Lung microvascular endothelial cell (primary cell): Measurements from ENCODE around the gene SLC9C2. TPM values are rescaled to one million over a fixed set of nuclear protein-coding genes. Genes with fewer than 3 reads are reported as not detected.
"Not testable (repeated sequence)": the region's sequence is repeated elsewhere in the genome, so short reads cannot be mapped to it uniquely, and the experiment has no call there.

ENCODE experiments used
- DNase-seq, 2 donors: peaks; one replicate each; pipeline versions ENCODE4 v3.0.0 to v3.0.0-alpha.2; 2010; ENCODE audit warnings: low read depth in 2 of 2
- total RNA-seq: library from RNA; depleted of rRNA; stranded (reverse); fragments of >200 nt; gene quantifications from 2 replicates; pipeline ENCODE4 v1.2.1, GENCODE V29; 2014

The SLC9C2 gene
- total RNA-seq, 1 donor from 2014 or later: not detected

DNA sequence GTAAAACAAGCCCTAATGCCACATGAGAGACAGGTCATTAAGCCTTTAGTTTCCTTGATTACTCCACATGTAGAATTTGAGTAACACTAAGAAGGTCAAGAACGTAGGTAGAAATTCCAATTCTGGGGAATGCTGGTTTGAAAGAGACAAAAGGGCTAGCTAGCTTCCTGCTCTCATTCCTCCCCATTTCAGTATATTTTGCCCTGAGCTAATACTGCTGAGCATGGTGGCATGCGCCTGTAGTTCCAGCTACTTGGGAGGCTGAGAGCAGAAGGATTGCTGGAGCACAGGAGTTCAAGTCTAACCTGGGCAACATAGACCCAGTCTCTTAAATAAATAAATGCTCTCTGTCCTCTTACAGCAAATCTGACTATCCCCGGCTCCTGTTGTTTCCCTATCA, 112.9 kb downstream of the SLC9C2 start:
- DNase-seq: no peak

DNA sequence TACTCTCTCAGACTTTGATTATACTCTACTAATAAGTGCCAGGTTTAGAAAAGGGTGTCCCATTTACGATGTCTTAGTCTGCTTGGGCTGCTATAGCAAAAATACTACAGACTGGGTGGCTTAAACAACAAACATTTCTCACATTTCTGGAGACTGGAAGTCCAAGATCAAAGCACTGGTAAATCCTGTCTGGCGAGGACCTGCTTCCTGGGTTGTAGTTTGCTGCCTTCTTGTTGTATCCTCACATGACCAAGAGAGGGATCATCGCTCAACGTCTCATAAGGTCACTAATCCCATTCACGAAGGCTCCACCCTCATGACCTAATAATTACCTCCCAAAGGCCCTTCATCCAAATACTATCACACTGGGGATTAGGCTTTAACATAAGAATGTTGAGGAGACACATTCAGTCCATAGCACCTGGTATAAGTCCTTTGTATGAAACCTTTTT, 113.7 kb downstream of the SLC9C2 start:
- DNase-seq: peak in 1 of 2 donors; percentile 10

DNA sequence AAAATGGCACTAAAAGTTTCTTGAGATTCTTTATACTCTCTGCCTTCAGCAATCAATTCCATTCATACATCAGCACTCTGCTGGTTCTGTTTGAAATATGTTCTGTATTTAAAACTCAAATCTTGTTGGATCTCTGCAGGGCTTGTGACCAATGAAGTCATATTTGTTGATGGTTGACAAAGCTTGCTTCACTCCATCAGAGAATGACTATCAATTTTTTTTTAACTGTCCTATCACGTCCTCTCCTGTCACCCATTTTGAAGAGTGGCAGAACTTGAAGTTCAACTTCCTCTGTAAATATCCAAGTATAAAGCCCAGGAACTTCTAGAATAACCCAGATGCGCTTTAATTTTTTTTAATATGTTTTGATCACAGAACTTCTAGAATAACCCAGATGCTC, 114.9 kb downstream of the SLC9C2 start:
- no peak for DNase-seq

DNA sequence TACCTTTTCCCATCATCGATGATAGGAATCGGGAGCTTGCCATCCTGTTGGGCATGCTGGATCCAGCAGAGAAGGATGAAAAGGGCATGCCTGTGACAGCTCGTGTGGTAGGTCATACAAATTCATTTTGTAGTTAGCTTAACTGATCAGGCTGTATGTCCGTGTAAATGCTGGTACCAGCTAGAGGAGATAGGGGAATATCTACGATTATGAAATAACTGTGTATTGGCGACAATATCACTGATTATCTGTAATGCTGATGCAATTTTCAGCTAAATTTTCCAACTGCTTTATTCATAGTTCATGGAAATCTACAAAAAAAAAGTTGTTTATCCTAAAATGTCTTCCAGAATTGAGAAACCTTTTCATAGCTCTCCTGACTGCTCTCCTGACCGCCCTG, 117.5 kb downstream of the SLC9C2 start:
- no peak for DNase-seq

DNA sequence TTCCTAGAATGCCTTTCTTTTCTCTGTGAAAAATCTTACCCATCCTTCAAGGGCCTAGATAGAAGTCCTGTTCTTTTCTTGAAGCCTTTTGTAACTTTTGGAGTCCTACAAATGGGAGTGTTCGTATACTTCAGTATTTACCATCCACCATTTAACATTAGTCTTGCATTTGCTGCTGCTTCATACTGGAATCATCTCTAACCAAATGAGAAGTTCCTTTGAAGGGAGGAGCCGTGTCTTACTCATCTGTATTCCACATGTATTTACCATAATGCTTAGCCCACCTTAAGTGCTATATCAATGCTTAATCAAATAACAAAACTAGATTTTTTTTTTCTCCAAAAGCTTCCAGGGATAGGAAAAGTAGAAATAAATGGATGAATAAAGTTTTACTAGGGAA, 118.6 kb downstream of the SLC9C2 start:
- no peak for DNase-seq

DNA sequence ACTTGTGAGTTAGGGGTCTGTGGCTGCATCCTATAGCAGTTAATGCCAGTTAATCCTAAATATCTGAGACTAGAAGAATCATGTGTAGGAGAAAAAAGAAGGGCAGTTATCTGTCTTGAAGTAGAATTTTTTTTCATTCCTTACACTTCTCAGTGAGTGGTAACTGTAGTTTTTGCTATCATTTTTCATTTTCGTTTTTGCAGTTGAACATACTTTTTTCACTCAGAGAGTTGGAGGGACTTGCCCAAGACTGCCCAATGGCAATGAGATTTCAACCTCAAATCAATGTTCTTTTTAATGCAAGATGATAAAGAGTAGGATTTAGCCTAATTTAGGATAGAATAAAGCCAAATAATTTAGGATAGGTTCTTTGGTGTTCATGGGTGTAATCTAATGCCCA, 120.2 kb downstream of the SLC9C2 start:
- DNase-seq: no peak

DNA sequence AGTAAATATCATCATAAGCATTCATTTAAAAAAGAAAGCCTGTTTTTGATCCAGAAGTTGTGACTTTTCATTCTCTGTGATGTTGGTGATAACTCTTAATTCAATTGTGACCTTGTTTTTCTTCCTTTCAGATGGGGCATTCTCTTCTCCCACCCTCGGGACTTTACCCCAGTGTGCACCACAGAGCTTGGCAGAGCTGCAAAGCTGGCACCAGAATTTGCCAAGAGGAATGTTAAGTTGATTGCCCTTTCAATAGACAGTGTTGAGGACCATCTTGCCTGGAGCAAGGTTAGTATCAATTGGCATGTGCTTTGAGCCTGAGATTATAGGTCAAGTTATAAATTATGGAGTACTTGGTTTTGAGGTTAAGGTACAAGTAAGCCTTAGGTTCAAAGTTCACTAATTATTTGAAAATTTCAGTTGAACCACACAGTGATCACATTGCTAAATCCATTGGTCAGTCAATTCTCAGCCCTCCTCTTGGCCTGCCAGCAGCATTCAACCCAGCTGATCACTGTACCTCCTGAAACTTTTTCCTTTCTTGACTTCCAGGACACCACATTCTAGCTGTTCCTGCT, 121.6 kb downstream of the SLC9C2 start:
- no peak for DNase-seq

DNA sequence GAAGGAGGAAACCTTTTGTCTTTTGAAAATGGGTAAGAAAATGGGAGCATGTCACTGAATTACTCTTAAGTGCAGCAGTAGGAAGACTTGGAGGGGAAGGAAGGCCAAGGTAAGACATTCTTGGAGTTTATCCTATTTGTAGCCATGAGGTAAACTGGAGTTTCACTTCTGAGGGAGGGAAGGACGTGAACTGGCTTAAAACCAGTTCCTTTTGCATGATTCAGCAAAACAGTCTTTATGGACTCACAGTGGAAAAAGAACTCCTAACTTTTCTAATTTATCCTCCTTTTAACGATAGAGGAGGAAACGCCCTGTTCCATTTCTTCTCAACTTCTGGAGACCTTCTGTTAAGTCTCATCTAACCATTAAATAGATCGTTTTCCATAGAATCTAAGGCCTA, 123.2 kb downstream of the SLC9C2 start:
- DNase-seq: peak; percentile 5 to 39

DNA sequence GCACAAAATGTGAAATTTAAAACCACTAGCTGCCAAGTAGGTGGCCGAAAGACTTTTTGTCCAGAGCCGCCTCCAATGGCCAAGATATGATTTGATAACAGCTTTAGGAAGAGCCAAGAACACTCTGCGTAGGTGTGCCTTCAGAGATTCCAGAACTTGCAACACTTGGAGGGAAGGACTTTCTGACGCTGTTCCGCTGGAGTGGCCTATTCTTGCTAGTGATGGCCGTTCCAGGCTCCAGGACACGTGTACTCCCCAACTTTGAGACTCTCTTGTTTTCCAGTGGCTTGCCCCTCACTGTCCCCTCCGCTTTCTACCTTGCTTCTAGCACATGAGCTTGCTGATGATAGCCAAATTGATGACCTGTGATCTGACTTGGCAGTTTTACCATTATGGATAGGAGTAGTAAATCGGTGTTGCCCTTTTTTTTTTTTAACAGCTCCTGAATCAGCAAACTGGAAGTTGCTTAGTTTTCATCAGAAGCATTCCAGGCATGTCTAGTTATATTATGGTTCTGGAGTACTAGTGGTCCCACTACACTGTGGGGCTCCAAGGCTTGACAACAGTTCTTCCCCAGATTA, 124.7 kb downstream of the SLC9C2 start:
- peak; percentile 33 to 59 for DNase-seq

DNA sequence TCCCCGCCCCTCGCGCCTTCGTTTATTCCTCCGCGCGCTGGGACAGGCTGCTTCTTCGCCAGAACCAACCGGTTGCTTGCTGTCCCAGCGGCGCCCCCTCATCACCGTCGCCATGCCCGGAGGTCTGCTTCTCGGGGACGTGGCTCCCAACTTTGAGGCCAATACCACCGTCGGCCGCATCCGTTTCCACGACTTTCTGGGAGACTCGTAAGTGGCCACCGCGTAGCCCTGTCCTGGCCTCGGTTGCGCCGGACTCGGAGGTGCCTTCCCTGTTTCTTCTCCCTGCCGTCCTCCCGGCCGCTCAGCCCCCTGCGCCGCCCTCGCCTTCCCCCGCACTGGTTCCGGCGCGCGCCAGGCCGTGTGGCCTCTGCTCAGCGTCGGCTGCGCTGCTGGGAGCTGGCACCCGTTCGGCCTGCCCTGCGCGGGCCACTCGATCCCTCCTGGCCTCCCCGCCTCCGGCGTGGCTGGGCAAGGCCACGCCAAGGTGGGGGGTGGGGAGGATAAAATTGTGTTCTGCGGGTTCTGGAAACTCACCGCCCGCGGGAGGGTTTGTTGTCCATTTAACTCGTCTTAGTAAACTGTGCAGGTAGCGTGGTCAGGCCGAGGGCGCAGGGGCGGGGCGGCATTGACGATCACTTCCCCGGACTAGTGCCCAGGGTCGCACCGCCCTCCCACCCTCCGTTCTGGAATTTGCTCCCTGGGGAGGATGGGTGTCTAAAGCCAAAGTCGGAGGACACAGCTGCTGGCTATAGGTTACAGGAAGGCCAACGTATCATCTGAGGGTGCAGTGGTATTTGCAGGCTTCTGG, 125.4 kb downstream of the SLC9C2 start, which contains the start of gene PRDX6:
TSS of gene PRDX6 (plus strand) at position 50 of the 808 bp plus-strand sequence. CDS start at position 113, 63 bp downstream.
- DNase-seq: peak in 1 of 2 donors; percentile 57

DNA sequence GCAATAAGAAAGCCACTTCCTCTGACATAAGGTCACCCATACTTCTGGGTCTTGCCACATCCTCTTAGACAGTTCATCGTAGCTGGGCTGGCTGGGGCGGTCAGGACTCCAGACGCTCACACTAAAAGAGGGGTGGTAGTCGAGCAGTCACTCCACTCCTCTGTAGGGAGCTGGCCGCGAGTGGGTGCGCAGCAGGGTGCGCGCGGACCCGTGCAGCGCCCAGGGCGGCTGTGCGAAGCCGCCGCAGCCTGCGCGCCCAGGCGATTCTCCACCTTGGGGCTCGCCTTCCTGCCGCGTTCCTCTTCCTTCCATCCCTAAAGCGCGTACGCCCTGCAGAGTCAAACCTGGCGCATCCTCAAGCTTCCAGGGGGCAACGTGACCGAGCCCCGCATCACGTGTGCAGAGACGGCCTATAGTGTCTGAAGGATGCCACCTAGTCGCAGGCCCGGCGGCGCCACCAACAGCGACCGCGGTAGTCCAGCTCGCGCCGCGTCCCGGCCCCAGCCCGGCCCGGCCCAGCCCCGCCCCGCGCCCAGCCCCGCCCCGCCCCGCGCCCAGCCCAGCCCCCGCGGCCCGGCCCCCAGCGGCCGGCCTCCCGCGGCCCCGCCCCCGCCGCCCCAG, 126.1 kb downstream of the SLC9C2 start:
- DNase-seq: peak; percentile 89 to 95

DNA sequence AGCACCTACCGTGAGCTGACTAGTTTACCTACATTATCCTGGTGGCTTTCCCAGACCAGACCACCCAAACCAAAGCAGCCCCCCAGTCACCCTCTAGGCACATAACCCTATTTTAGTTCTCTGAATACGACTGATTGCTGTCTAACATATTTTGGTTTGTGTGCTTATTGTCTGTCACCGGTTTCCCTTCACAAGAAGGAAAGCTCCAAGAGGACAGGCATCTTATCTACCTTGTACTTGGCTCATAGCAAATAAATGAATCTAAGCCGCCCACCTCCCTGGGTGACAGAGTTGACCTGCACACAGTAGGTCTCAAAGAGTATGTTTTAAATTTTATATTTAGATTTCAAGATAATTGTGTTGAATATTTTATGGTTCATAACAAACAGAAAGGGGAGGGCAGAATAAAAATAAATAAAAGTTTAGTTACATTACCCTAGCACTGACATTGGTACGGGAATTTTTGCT, 126.6 kb downstream of the SLC9C2 start:
- DNase-seq: peak in 1 of 2 donors; percentile 2

DNA sequence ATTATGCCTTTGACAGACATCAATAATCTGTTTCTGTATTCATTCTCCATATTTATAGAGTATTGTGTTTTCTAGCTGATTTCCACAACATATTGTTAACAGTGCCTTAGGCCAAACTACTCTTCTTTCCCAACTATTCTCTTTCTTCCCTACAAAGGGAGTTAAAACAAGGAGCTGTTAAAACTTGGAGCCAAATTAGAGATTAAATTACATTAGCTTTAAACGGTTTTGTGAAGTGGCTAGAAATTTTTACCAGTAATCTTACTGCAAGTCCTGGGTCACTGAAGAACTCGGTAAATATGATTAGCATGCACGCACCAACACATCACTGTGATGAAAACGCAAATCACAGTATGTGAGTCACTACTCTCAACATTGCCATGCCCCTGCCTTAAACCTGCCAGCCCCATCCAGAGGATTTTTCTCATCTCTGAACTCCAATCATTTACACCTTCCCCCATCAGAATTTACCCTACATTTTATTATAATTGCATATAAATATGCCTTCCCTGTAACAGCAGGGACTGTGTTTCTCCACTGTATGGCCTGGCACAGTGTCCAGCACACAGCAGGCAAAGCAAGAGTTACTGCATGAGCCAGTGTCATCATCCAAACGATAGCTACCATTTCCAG, 127.2 kb downstream of the SLC9C2 start:
- peak; percentile 23 to 72 for DNase-seq

DNA sequence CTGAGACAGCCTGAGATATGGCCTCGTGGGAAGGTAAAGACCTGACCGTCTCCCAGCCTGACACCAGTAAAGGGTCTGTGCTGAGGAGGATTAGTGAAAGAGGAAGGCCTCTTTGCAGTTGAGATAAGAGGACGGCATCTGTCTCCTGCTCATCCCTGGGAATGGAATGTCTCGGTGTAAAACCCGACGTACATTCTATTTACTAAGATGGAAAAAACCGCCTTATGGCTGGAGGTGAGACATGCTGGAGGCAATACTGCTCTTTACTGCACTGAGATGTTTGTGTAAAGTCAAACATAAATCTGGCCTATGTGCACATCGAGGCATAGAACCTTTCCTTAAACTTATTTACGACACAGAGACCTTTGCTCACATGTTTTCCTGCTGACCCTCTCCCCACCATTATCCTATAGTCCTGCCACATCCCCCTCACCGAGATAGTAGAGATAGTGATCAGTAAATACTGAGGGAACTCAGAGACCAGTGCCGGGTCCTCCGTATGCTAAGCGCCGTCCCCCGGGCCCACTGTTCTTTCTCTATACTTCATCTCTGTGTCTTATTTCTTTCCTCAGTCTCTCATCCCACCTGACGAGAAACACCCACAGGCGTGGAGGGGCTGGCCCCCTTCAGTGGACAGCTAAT, 128.0 kb downstream of the SLC9C2 start:
- DNase-seq: not testable (repeated sequence)

DNA sequence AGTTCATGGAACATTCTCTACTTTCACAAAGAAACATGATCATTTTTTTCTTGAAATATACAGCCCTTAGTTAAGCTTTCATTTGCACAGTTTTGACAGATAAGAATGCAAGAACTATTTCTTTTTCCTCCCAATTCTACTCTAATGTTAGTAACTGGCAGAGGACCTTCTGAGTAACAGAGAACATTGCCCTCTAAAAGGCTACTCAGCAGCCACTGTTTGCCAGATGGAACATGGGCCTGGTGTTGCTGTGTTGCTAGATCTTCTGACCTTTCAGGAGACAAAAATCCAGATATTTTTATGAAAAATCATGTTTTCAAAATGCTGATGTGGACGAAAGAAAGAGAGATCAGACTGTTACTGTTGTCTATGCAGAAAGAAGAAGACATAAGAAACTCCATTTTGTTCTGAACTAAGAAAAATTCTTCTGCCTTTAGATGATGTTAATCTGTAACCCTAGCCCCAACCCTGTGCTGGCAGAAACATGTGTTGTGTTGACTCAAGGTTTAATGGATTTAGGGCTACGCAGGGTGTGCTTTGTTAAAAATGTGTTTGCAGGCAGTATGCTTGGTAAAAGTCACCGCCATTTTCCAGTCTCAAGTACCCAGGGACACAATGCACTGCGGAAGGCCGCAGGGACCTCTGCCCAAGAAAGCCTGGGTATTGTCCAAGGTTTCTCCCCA, 128.6 kb downstream of the SLC9C2 start:
- DNase-seq: no peak

DNA sequence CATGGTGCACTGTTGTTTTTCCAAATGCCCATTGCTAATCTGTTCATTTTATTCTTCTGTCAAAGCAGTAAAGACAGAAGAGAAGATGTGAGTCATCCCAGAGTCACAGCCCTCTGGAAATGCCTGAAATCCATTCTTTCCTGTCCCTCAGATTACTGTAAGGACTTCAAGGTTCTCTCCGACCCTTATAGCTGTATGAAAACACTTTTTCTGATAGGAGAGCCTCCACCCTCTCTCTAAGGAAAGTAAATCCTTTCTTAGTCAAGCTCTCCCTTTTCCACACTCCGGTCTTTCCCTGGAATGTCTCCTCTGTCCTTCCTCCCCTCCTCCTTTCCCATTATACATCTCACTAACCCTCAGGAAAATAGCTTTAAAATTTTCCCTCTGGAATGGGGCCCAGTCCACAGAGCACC, 129.3 kb downstream of the SLC9C2 start:
- peak; percentile 22 to 84 for DNase-seq

DNA sequence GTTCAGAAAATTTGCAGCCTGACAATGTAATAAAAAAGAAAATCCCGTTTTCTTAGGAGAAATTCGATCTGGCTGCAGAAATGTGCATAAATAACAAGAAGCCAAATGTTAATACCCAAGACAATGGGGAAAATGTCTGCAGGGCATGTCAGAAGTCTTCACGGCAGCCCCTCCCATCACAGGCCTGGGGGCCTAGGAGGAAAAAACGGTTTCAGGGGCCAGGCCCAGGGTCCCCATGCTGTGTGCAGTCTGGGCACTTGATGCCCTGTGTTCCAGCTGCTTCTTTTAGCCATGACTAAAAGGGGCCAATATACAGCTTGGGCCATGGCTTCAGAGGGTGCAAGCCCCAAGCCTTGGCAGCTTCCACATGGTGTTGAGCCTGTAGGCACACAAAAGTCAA, 132.3 kb downstream of the SLC9C2 start:
- no peak for DNase-seq

DNA sequence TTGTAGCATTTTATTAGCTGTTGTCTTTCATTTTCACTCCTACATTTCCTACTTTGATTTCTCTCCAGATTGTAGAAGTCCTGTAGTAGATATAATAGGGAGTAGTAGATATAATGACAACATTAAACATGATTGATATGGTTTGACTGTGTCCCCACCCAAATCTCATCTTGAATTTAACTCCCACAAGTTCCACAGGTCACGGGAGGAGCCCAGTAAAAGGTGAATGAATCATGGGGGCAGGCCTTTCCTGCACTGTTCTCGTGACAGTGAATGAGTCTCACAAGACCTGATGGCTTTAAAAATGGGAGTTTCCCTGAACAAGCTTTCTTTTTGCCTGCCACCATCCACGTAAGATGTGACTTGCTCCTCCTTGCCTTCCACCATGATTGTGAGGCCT, 133.2 kb downstream of the SLC9C2 start:
- no peak for DNase-seq

DNA sequence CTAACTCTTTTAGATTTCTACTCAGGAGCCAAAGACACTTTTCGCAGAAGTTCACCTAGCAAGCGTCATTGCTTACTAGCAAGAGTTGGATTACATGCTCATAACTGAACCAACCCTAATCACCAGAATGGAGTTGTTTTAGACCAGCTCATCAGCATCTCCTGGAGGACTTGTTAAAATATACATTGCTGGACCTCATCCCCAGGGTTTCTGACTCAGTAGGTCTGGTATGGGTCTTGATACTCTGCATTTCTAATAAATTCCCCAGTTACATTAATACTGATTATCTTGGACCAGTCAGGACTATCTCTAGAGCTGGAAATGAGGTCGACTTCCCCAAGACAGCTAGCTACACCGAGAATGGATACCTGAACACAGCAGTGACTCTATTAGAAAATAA, 135.4 kb downstream of the SLC9C2 start:
- no peak for DNase-seq

DNA sequence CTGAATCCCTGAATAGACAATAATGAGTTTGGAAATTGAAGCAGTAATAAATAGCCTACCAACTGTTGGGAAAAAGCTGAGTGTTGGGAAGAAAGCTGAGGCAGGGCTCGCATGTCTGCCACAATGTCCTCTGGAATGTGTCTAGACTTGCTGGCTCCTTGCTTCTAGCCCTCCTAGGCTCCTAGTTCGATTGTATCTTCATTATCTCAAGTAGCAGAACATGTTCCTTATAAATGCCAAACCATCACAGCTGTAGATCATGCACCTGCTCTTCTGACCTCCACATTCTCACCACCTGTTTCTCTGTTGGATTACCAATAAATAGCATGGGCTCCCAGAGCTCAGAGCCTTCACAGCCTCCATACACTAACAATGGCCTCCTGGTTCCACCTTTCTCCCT, 138.7 kb downstream of the SLC9C2 start:
- DNase-seq: not testable (repeated sequence)
